ENCODE results near the gene ZNF667.
A peak's percentile ranks its signal among the peaks of the same experiment; 100 is the strongest.

Gene ZNF667

GRCh38 chr19:56476651-56477428 lies at the start of gene ZNF667:
TSS of gene ZNF667 (minus strand) at chr19:56477345. CDS start at chr19:56462370, 14,975 bp downstream.
- DNase-seq, result peak in 1 of 2 donors; percentile 7

- no peak for DNase-seq
Observed at GRCh38 chr19:56525214-56525860, 48.2 kb upstream of the ZNF667 start.

GRCh38 chr19:56508290-56508778 lies 31.2 kb upstream of the ZNF667 start:
- DNase-seq, result peak in 1 of 2 donors; percentile 1

- peak; percentile 97 to 99 for DNase-seq
Observed at GRCh38 chr19:56507446-56508289, 30.5 kb upstream of the ZNF667 start, which contains the start of gene ZNF471. TSS of gene ZNF471 (plus strand) at chr19:56507855. CDS start at chr19:56511572, 3,717 bp downstream.

GRCh38 chr19:56504581-56504980 lies 27.4 kb upstream of the ZNF667 start:
- no peak for DNase-seq

- no peak for DNase-seq
Observed at GRCh38 chr19:56491399-56491798, 14.3 kb upstream of the ZNF667 start.

- peak; percentile 88 to 89 for DNase-seq
Observed at GRCh38 chr19:56477429-56478338, 539 bp upstream of the ZNF667 start.

GRCh38 chr19:56476093-56476492 lies 1.1 kb downstream of the ZNF667 start:
- DNase-seq, result no peak

GRCh38 chr19:56474308-56474707 lies 2.8 kb downstream of the ZNF667 start:
- no peak for DNase-seq

GRCh38 chr19:56441206-56441792 lies 35.8 kb downstream of the ZNF667 start:
- DNase-seq, result no peak

GRCh38 chr19:56423985-56424353 lies 53.2 kb downstream of the ZNF667 start:
- DNase-seq, result no peak

GRCh38 chr19:56423276-56423984 lies 53.7 kb downstream of the ZNF667 start:
- DNase-seq, result no peak

GRCh38 chr19:56405062-56405461 lies 72.1 kb downstream of the ZNF667 start:
- no peak for DNase-seq

GRCh38 chr19:56404705-56405056 lies 72.5 kb downstream of the ZNF667 start:
- DNase-seq, result no peak

- peak; percentile 88 to 93 for DNase-seq
Observed at GRCh38 chr19:56403764-56404704, 73.1 kb downstream of the ZNF667 start, which contains the start of gene ZNF583. TSS of gene ZNF583 (plus strand) at chr19:56404332. CDS start at chr19:56407115, 2,783 bp downstream.

GRCh38 chr19:56403261-56403660 lies 73.9 kb downstream of the ZNF667 start:
- DNase-seq, result no peak

GRCh38 chr19:56400485-56400884 lies 76.7 kb downstream of the ZNF667 start:
- no peak for DNase-seq

GRCh38 chr19:56398809-56399208 lies 78.3 kb downstream of the ZNF667 start:
- DNase-seq, result no peak

Data from hippocampal formation (tissue), 2 donors.